IPS-11a (cell line): ENCODE data around the gene EPX.

ENCODE experiments used
- H3K4me3 ChIP-seq: one replicate; pipeline ENCODE4 v1.5.1; 2013; ENCODE audit warnings: low read depth, low read length, control low read depth

EPX gene

GRCh38 chr17:58249270-58250133 lies 57.0 kb downstream of the EPX start:
- peak overlapping the region; percentile 25 for H3K4me3 ChIP-seq

- no peak overlapping the region for H3K4me3 ChIP-seq
Observed at GRCh38 chr17:58250344-58251011, 58.0 kb downstream of the EPX start.

GRCh38 chr17:58252141-58252540 lies 59.6 kb downstream of the EPX start:
- no peak overlapping the region for H3K4me3 ChIP-seq

- H3K4me3 ChIP-seq, result no peak overlapping the region
Observed at GRCh38 chr17:58253082-58253481, 60.6 kb downstream of the EPX start.
